Gastrocnemius medialis (tissue), 4 donors: ENCODE measurements around the gene RILPL2. TPM values are rescaled to one million over a fixed set of nuclear protein-coding genes. Genes with fewer than 3 reads are reported as not detected.

Experiments used
- ATAC-seq, 2 donors: fragments of 150-250 bp; one replicate each; pipeline ENCODE4 v1.9.1; 2016
- DNase-seq, 2 donors: peaks; one replicate each; pipeline ENCODE4 v3.0.0-alpha.2; 2019
- H3K27ac ChIP-seq, 4 donors: fragments of 200-600 bp; sonication (generic); 1 replicate in 1 of 4; 2 replicates in 3 of 4; pipeline ENCODE4 v1.5.1; 2016 to 2018; ENCODE audit warnings: mild to moderate bottlenecking in 2 of 4, moderate library complexity in 1 of 4
- H3K27me3 ChIP-seq, 3 donors: fragments of 200-600 bp; sonication (generic) in 2 of 3; 1 replicate in 1 of 3; 2 replicates in 2 of 3; pipeline versions ENCODE4 v1.5.1 to v1.6.0; 2016 to 2019; ENCODE audit warnings: mild to moderate bottlenecking in 1 of 3, moderate library complexity in 1 of 3
- H3K36me3 ChIP-seq, 2 donors: fragments of 200-600 bp; sonication (generic) in 1 of 2; one replicate each; pipeline ENCODE4 v1.5.1; 2017 to 2018
- H3K4me1 ChIP-seq, 2 donors: fragments of 200-600 bp; sonication (generic) in 1 of 2; one replicate each; pipeline ENCODE4 v1.5.1; 2016 to 2017; ENCODE audit warnings: mild to moderate bottlenecking in 2 of 2
- H3K4me3 ChIP-seq, 4 donors: fragments of 200-600 bp; sonication (generic) in 3 of 4; 1 replicate in 1 of 4; 2 replicates in 3 of 4; pipeline ENCODE4 v1.5.1; 2016 to 2019; ENCODE audit warnings: mild to moderate bottlenecking in 2 of 4
- H3K9me3 ChIP-seq, 3 donors: fragments of 200-600 bp; sonication (generic) in 2 of 3; 1 replicate in 1 of 3; 2 replicates in 2 of 3; pipeline ENCODE4 v1.5.1; 2016 to 2019
- CTCF ChIP-seq, 5 experiments: fragments of 450-650 bp in 3 of 5; fragments of 200-600 bp in 2 of 5; sonication (generic) in 2 of 5; IDR thresholded peaks in 4 of 5; conservative IDR thresholded peaks in 1 of 5; 1 replicate in 4 of 5; 2 replicates in 1 of 5; pipeline ENCODE4 v1.5.1; 2016 to 2019; ENCODE audit warnings: antibody characterized with exemption in 5 of 5, mild to moderate bottlenecking in 3 of 5, moderate library complexity in 3 of 5
- POLR2A ChIP-seq, 2 donors: fragments of 450-650 bp; IDR thresholded peaks; one replicate each; pipeline ENCODE4 v1.6.1; 2017; ENCODE audit warnings: antibody characterized with exemption in 2 of 2, mild to moderate bottlenecking in 2 of 2, moderate library complexity in 2 of 2
- in situ Hi-C, 4 donors: fragments of 200-750 bp; cut with MboI; loops; one replicate each; pipeline versions ENCODE4 v1.15.0 to v1.8.0; 2017; ENCODE audit warnings: low sequenced_read_pairs in 4 of 4
- intact Hi-C: fragments of 100-400 bp; cut with DNase I; formaldehyde crosslinking; loops from one replicate; pipeline ENCODE4 v1.15.1; 2023; ENCODE audit warnings: low total_unique reads
- total RNA-seq, 4 donors: library from RNA; depleted of rRNA; stranded (reverse); fragments of >200 nt; gene quantifications; one replicate each; pipeline versions ENCODE4 v1.1.0 to v1.2.3, GENCODE V29; 2016

The RILPL2 gene
- total RNA-seq, 4 donors from 2014 or later, result 1.2 to 2.0 (median 1.7) TPM

DNA sequence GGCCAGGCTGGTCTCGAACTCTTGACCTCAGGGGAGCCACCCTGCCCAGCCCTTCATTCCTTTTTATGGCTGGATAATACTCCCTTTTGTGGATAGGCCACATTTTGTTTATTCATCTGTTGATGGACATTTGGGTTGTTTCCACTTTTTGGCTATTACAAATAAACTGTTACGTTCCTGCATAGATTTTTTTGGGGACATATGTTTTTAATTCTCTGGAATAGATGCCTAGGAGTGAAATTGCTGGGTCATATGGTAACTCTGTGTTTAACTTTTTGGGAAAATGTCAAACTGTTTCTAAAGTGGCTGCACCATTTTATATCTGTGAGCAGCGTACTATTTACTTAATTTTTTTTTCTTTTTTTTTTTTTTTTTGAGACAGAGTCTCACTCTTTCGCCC lies 42.7 kb downstream of the RILPL2 start:
- intact Hi-C loops (no loop called here), in situ Hi-C loops (no loop called here)
- Histone ChIP-seq H3K36me3 (peaks cover 0 to 65% of the 10 kb centered on the region in 2 donors), H3K4me1 (peaks cover 33 to 35% of the 10 kb centered on the region in 2 donors), H3K27me3 (no peaks in the 10 kb centered on the region), H3K9me3 (no peaks in the 10 kb centered on the region), H3K27ac (no peak overlapping the region), H3K4me3 (no peak overlapping the region)
- ATAC-seq (no peak), DNase-seq (no peak)
- no peak for TF ChIP-seq CTCF (IDR thresholded peaks at IDR 0.05 in 4 of 5, conservative IDR thresholded peaks at IDR 0.05 in 1 of 5)

- DNase-seq, result no peak
Measured at GRCh38 chr12:123391546-123392343, 44.7 kb downstream of the RILPL2 start.

GRCh38 chr12:123390498-123391426 lies 45.7 kb downstream of the RILPL2 start:
- Histone ChIP-seq H3K36me3 (peaks cover 0 to 47% of the 10 kb centered on the region in 2 donors), H3K4me1 (peaks cover 37 to 40% of the 10 kb centered on the region in 2 donors), H3K27ac (peak overlapping the region; percentile 88 to 96 (median 94)), H3K27me3 (no peaks in the 10 kb centered on the region), H3K9me3 (no peaks in the 10 kb centered on the region), H3K4me3 (peak overlapping the region; percentile 51 to 73 (median 62))
- no peak for TF ChIP-seq CTCF (IDR thresholded peaks at IDR 0.05 in 4 of 5, conservative IDR thresholded peaks at IDR 0.05 in 1 of 5)
- no peak for TF ChIP-seq POLR2A (IDR thresholded peaks at IDR 0.05)
- no peak for DNase-seq
- in situ Hi-C loops (no loop called here), intact Hi-C loops (no loop called here)
- no peak for ATAC-seq

More at GRCh38 chr12:123391546-123392343, 44.7 kb downstream of the RILPL2 start:
- no peaks in the 10 kb centered on the region for H3K27me3 ChIP-seq
- TF ChIP-seq POLR2A (IDR thresholded peaks at IDR 0.05), result no peak
- no peak for TF ChIP-seq CTCF (IDR thresholded peaks at IDR 0.05 in 4 of 5, conservative IDR thresholded peaks at IDR 0.05 in 1 of 5)
- H3K4me3 ChIP-seq, result no peak overlapping the region
- ATAC-seq, result no peak
- peaks cover 37 to 40% of the 10 kb centered on the region in 2 donors for H3K4me1 ChIP-seq
- intact Hi-C loops (no loop called here), in situ Hi-C loops (no loop called here)
- H3K27ac ChIP-seq, result peak overlapping the region; percentile 10 to 96 (median 90)
- H3K9me3 ChIP-seq, result no peaks in the 10 kb centered on the region
- peaks cover 0 to 57% of the 10 kb centered on the region in 2 donors for H3K36me3 ChIP-seq

GRCh38 chr12:123389560-123390351 lies 46.7 kb downstream of the RILPL2 start:
- Histone ChIP-seq H3K4me3 (peak overlapping the region; percentile 51 to 73 (median 62)), H3K4me1 (peaks cover 42 to 44% of the 10 kb centered on the region in 2 donors), H3K27ac (peak overlapping the region; percentile 88 to 96 (median 94)), H3K27me3 (no peaks in the 10 kb centered on the region), H3K9me3 (no peaks in the 10 kb centered on the region), H3K36me3 (peaks cover 0 to 37% of the 10 kb centered on the region in 2 donors)
- TF ChIP-seq CTCF (IDR thresholded peaks at IDR 0.05 in 4 of 5, conservative IDR thresholded peaks at IDR 0.05 in 1 of 5) (peak in 1 of 5 experiments; percentile 26), POLR2A (IDR thresholded peaks at IDR 0.05) (peak; percentile 77)
- intact Hi-C loops, result loop anchor here (2.0 to 5.0 kb wide), 4 partner anchors 89 to 193 kb away; partner anchors contain the start of genes MPHOSPH9, MTRFR and RILPL1
- DNase-seq, result peak; percentile 60 to 82
- ATAC-seq, result peak; percentile 66 to 67
- in situ Hi-C loops, result no loop called here
